ENCODE data around the gene CPNE9.
A peak's percentile ranks its signal among the peaks of the same experiment; 100 is the strongest.

Gene CPNE9

GRCh38 chr3:9777694-9778021 is 74.0 kb downstream of the CPNE9 start:
- no peak for DNase-seq (ENCODE audit: low read depth)
- TF ChIP-seq, protein P1, sequence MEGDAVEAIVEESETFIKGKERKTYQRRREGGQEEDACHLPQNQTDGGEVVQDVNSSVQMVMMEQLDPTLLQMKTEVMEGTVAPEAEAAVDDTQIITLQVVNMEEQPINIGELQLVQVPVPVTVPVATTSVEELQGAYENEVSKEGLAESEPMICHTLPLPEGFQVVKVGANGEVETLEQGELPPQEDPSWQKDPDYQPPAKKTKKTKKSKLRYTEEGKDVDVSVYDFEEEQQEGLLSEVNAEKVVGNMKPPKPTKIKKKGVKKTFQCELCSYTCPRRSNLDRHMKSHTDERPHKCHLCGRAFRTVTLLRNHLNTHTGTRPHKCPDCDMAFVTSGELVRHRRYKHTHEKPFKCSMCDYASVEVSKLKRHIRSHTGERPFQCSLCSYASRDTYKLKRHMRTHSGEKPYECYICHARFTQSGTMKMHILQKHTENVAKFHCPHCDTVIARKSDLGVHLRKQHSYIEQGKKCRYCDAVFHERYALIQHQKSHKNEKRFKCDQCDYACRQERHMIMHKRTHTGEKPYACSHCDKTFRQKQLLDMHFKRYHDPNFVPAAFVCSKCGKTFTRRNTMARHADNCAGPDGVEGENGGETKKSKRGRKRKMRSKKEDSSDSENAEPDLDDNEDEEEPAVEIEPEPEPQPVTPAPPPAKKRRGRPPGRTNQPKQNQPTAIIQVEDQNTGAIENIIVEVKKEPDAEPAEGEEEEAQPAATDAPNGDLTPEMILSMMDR (conservative IDR thresholded peaks at IDR 0.05; ENCODE audit: low read length), result no peak
- no peak overlapping the region for H3K4me3 ChIP-seq (ENCODE audit: low read length)

- no peak overlapping the region for H3K4me3 ChIP-seq (ENCODE audit: low read length)
- peak; percentile 76 for DNase-seq (ENCODE audit: low read depth)
Measured at GRCh38 chr3:9778143-9779074, 74.8 kb downstream of the CPNE9 start.

DNA sequence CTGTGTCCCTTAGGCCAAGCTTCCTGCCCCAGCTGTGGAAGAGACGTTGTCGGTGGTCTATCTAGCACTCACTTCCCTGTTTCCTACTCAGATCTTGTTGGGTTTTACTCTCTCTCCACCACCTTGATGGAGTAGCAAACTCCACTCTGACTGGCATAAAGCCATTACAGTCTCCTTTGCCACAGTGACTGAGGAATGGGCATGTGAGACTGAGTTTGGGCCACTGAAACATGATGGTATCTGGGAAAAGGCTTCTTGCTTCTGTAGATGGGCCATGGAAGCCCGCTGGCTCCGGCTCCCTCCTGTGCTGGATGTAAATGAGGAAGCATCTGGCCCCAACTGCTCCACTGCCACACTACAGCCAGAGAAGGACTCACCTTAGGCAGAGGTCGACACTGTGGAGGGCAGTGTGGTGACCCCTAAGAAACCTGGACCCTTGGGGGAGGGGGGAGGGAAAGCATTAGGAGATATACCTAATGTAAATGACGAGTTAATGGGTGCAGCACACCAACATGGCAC is 75.5 kb downstream of the CPNE9 start:
- DNase-seq (ENCODE audit: low read depth), result no peak
- TF ChIP-seq, protein P1 (conservative IDR thresholded peaks at IDR 0.05; ENCODE audit: low read length), result no peak
- no peak overlapping the region for H3K4me3 ChIP-seq (ENCODE audit: low read length)

More at GRCh38 chr3:9778143-9779074, 74.8 kb downstream of the CPNE9 start:
- TF ChIP-seq, protein P1 (conservative IDR thresholded peaks at IDR 0.05; ENCODE audit: low read length), result no peak

Measured in AG10803 (cell line).